Anterior cingulate cortex (tissue), 58 donors: ENCODE data around the gene TTC22.

Source experiments
- DNase-seq, 58 donors: peaks; one replicate each; lab custom pipeline; 2025; lab: John Stamatoyannopoulos, UW

TTC22 gene

GRCh38 chr1:54835131-54835898, 34.2 kb upstream of the TTC22 start:
- no peak for DNase-seq

DNA sequence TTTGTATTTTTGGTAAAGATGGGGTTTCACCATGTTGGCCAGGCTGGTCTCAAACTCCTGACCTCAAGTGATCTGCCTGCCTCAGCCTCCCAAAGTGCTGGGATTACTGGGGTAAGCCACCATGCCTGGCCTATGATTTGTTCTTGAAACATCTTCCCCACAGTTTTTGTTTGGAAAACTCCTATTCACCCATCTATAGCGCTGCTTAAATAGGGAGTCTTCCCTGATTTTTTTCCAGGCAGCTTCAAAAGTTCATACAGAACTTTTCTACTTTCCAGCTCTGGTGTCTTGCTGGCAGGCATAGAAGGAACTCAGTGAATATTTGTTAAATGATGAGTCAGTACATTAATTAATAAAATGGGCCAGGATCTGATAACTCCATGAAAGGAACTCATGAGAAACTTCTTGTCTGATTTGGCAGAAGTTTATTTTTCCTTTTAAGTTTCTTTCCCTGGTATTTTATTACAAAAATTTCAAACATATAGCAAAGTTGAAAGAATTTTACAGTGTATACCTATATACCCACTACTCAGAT, 33.0 kb upstream of the TTC22 start:
- no peak for DNase-seq

DNA sequence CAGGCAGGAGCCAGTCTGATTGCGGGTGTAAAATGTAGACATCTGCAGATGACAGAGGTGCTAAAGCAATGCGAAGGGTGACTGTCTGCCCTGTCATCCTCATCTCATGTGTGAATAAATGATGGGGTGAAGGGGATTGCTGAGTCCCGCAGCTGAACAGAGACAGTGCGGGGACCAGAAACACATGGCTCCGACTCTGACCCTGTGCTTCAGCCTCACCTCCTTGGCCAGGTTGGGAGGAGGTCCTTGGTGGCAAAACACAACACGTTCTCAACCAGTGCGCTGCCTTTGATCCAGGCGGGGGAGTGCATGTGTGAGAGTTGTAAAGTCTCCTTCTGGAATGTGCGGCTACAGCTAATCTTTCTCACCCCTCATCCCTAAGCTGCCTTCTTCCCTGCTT, 32.0 kb upstream of the TTC22 start:
- no peak for DNase-seq

DNA sequence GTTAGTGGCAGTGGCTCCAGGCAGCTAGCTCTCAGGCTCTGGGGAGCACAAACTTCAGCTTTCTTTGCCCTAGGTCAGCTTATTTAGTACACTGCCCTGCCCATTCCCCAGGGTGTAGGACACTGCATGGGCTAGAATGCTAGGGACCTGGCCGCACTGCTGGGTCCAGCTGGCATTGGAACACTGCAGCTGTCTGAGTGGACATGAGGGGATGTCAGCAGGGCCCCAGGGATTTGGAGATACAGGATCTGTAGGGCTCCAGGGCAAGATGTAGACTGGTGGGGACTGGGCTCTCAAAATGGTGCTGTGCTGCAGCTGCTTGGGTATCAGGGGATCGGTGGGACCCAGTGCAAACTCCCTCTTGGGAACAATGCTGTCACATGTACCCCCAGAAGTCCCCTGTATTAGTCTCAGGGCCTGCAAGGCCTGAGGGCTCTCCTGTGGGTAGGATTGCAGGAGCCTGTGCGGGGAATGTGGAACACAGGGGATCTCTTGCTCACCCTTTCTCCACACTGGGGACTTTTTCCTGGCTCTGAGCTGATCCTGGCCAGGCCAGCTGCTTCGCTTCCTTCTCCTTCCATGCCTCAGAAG, 25.2 kb upstream of the TTC22 start:
- DNase-seq, result no peak

DNA sequence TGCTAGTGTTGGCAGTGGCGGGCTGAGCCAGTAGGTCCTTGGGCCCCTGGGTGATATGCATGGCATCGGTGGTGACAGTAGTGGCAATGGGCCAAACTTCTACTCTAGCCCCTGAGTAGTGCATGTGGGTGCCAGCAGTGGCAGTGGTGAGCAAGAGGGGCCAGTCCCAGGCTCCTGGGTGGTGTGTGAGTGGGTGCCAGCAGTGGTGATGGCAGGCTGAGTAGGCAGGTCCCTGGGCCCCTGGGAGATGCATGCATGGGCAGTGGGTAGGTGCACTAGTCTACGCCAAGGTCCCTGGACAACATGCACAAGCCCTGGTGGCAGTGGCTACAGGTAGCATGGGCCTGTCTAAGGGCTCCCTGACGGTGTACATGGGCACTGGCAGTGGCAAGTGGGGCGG, 24.6 kb upstream of the TTC22 start:
- DNase-seq, result no peak

DNA sequence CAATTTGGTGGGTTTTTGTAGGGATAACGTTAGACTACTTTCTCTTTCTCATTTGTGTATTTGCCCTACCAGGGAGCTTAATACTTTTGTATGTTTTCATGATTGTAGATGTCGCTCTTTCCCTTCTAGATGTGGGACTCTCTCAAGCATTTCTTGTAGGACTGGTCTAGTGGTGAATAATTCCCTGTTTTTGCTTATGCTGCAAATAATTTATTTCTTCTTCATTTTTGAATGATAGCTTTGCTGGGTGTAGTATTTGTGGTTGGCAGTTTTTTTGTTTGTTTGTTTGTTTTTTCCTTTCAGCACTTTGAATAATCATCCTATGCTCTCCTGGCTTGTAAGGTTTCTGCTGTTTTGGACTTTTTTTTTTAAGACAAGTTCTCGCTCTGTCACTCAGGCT, 22.5 kb upstream of the TTC22 start:
- no peak for DNase-seq

GRCh38 chr1:54819733-54820132, 18.6 kb upstream of the TTC22 start:
- DNase-seq, result no peak

DNA sequence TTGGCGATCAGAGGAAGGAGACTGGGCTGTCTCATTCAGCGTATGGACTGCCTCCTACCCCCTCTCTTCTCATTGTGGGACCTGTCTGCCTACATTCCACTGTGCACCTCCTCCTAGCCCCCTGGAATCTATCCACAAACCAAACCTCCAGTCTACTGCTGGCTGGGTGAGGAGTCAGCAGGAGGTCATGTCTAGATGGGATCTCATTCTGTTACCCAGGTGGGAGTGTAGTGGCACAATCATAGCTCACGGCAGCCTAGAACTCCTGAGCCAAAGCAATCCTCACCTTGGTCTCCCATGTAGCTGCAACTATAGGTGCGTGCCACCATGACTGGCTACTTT, 18.0 kb upstream of the TTC22 start:
- no peak for DNase-seq

- no peak for DNase-seq
These were observed 17.5 kb upstream of the TTC22 start for GRCh38 chr1:54818461-54819194.

- no peak for DNase-seq
These were observed 15.8 kb upstream of the TTC22 start for GRCh38 chr1:54816951-54817350.

- no peak for DNase-seq
These were observed 15.0 kb upstream of the TTC22 start for GRCh38 chr1:54816130-54816529.

GRCh38 chr1:54815086-54815876, 14.2 kb upstream of the TTC22 start:
- no peak for DNase-seq

DNA sequence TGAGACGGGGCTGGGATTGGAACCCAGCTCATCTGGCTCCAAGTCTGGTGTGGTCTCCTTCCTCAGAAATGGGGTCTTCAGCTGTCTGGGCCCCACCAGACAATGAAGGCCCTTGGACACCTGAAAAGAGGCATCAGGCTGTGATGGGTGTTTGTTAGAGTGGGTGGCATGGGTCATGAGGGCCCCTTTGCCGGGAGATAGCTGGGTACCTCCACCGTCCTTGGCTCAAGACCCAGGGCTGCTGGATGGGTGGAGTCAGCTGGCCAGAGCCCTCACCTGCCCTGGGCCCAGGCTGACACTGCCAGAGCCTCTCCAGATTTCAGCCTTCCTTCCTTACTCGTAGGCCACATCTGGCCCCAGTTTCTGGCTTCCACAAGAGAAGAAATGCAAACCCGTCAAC, 13.4 kb upstream of the TTC22 start:
- DNase-seq, result no peak

DNA sequence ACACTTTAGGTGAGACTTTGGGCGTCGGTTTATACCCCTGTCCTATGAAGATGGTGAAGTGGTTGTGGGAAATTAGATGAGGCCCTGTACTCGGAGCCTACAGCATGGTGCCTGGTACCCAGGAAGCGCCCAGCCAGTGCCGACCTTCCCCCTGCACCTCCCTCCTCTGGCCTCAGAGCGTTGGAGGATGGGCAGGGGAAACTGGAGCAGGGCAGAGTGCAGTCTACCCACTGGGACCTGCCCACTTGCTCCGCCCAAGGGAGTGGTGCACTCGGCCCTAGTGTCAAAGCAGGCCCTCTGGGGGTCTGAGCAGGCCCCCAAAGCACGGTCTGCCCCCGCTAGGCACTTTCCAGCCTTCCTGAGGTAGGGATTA, 13.0 kb upstream of the TTC22 start:
- no peak for DNase-seq

GRCh38 chr1:54813485-54814125, 12.5 kb upstream of the TTC22 start:
- DNase-seq, result no peak

GRCh38 chr1:54812801-54813484, 11.8 kb upstream of the TTC22 start:
- DNase-seq, result no peak

DNA sequence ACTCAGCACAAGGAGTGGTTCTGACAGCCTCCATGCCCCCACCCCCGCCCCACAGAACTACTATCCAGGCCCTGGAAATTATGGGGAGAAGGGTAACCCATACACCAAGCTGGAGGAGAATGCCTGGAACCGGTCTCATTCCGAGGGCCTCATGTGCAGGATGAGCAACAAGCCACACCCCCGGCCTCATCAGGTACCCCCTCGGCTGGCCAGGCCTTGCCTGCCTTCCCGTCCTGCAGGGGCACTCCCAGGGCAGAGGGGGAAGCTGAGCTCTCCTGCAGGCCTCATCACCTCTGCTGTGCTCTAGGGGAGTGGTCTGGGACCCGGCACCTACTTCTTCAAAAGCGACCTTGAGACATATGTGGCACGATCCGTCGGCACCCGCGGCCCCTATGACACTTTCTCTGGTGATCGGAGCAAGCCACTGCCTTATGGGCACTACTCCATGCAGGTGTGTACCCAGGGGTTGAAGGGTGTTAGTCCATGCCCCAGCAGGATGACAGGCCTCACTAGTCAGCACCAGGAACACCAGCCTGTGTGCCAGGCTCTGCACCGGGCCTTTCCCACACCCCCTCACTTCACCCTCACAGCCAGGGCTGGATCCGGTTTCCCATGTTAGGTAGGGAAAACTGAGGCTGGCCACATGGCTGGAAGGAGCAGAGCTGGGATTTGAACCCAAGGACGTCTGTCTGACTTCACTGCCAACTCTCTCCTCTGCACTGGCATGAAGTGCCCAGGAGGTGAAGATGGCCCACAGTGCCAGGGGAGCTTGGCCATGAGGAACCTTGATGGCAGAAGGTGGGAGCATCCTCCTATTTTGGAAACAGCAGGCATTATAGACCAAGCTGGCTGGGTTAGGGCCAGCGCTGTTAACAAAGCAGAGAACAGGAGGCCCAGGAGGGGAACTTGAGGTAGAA, 10.9 kb upstream of the TTC22 start:
- no peak for DNase-seq

GRCh38 chr1:54811066-54811465, 9.9 kb upstream of the TTC22 start:
- DNase-seq, result no peak
